WERI-Rb-1 (cell line): ENCODE measurements around the gene WNK1.

Experiments used
- DNase-seq: peaks from one replicate; pipeline ENCODE4 v3.0.0-alpha.2; 2020
- H3K27ac ChIP-seq: fragments of 250-450 bp; sonication (Bioruptor Pico); 2 replicates; pipeline ENCODE4 v1.5.1; 2020; ENCODE audit warnings: mild to moderate bottlenecking, moderate library complexity
- H3K27me3 ChIP-seq: fragments of 250-450 bp; sonication (Bioruptor Pico); 2 replicates; pipeline ENCODE4 v1.5.1; 2021; ENCODE audit warnings: mild to moderate bottlenecking, low read depth, moderate library complexity; ENCODE audit not compliant: insufficient read depth, severe bottlenecking
- H3K36me3 ChIP-seq: fragments of 250-450 bp; sonication (Bioruptor Pico); 2 replicates; pipeline ENCODE4 v1.5.1; 2020; ENCODE audit warnings: mild to moderate bottlenecking, moderate library complexity
- H3K4me3 ChIP-seq: 2 replicates; pipeline ENCODE4 v1.5.1; 2011; ENCODE audit warnings: low read depth, mild to moderate bottlenecking, control low read depth, low read length
- H3K9me3 ChIP-seq: fragments of 250-450 bp; sonication (Bioruptor Pico); 2 replicates; pipeline ENCODE4 v1.5.1; 2021; ENCODE audit warnings: mild to moderate bottlenecking, moderate library complexity; ENCODE audit not compliant: severe bottlenecking
- TF ChIP-seq, protein P1 (sequence below): IDR thresholded peaks from 2 replicates; pipeline ENCODE4 v1.5.1; 2011; ENCODE audit warnings: low read depth, mild to moderate bottlenecking, control low read depth, inconsistent platforms, low read length

Gene WNK1

DNA sequence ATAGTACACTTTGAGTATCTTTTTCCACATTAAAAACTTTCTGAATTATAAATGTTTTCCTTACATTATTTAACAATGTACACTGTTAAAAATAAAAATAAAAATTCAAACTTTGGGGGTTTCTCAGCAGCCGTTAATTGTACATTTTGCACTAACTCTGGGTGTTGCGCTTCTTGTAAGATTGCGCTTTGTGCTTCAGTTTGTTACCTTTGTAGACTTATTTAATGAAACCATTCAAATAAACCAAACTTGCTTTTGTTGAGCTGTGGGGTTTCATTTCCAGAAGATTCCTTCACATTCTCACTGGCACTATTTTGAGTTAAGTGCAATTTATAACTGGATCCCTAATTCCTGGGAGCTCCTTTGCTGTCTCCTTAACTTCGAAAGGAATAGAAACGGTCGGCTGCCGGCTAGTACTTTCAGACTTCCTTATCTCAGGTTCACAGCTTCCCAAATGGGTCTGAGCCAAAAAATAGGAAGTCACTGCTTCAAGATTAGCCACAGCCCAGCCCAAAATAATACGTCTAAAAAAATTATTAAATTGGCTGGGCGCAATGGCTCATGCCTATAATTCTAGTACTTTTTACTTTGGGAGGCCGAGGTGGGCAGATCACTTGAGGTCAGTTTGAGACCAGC lies 158.9 kb downstream of the WNK1 start:
- Histone ChIP-seq H3K27me3 (no peaks in the 10 kb centered on the region), H3K9me3 (no peaks in the 10 kb centered on the region), H3K27ac (no peak overlapping the region), H3K36me3 (peaks cover 81% of the 10 kb centered on the region), H3K4me3 (no peak overlapping the region)
- TF ChIP-seq, protein P1, sequence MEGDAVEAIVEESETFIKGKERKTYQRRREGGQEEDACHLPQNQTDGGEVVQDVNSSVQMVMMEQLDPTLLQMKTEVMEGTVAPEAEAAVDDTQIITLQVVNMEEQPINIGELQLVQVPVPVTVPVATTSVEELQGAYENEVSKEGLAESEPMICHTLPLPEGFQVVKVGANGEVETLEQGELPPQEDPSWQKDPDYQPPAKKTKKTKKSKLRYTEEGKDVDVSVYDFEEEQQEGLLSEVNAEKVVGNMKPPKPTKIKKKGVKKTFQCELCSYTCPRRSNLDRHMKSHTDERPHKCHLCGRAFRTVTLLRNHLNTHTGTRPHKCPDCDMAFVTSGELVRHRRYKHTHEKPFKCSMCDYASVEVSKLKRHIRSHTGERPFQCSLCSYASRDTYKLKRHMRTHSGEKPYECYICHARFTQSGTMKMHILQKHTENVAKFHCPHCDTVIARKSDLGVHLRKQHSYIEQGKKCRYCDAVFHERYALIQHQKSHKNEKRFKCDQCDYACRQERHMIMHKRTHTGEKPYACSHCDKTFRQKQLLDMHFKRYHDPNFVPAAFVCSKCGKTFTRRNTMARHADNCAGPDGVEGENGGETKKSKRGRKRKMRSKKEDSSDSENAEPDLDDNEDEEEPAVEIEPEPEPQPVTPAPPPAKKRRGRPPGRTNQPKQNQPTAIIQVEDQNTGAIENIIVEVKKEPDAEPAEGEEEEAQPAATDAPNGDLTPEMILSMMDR, result no peak
- DNase-seq, result no peak

DNA sequence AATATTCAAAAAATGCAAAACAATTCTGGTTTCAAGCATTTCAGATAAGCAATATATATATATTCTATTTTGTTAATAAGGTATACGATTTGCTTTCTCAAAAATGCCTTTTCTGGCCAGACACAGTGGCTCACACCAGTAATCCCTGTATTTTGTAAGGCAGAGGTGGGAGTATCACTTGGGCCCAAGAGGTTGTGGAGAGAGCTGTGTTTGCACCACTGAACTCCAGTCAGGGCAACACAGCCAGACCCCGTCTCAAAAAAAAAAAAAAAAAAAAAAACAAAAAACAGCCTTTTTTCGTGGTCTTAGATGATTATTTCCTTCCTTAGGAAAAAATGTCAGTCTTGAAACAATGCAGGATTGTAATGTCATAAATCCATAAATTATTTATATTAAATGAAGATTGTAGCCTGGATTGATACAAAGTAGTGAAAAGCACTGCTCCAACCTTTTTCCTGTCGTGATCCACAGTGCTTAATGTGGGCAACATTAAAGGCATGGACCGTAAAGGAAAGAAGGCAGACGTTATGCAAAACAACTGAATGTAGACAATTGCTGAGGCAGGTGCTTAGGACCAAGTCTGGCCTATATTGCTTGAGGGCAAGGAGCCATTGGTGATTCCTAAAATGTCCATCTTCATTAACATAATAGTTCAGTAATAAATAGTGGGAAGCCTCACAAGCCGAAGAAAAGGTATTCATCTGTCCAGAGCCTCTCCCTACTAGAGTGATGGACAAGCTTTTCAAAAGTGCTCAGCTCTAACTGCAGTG lies 160.3 kb downstream of the WNK1 start:
- TF ChIP-seq, protein P1, result no peak
- Histone ChIP-seq H3K27ac (no peak overlapping the region), H3K9me3 (no peaks in the 10 kb centered on the region), H3K27me3 (no peaks in the 10 kb centered on the region), H3K4me3 (no peak overlapping the region), H3K36me3 (peaks cover 84% of the 10 kb centered on the region)
- no peak for DNase-seq

DNA sequence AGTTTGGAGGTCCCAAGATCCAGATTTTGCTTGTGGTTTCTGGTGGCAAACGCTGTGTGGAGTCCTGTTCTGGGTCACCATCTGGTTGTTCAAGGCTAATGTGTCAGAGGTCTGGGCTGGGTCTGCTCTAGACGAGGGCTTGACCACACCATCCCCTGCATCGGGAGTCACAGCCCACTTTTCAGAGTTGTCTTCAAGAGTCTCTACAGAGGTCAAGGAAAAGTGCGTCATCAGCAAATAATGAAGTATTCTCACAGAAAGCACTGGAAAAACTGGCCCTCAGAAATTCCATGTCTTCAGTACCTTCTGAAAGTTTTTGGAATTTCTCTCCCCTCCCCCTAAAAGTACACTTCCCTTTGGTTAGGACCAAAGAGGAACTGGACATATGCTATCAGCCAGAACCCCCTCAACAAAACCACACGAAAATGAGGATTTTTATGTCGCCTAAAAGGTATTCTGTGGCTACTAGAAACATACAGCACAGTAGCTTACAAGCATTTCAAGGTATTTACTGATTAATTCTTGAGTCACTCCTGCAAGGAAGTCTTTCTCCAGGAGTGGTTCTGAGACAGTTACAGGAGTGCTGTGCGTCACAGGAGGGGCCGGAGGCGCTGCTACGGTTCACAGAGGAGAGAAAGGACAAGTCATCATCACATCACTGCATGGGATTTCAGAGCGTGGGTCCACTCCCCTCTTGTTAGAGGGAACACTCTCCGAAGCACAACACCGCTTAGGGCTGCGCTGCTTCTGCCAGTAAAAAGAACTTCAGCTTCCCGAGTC lies 161.7 kb downstream of the WNK1 start:
- Histone ChIP-seq H3K9me3 (no peaks in the 10 kb centered on the region), H3K4me3 (no peak overlapping the region), H3K27me3 (no peaks in the 10 kb centered on the region), H3K27ac (no peak overlapping the region), H3K36me3 (peaks cover 83% of the 10 kb centered on the region)
- TF ChIP-seq, protein P1, result no peak
- DNase-seq, result no peak

DNA sequence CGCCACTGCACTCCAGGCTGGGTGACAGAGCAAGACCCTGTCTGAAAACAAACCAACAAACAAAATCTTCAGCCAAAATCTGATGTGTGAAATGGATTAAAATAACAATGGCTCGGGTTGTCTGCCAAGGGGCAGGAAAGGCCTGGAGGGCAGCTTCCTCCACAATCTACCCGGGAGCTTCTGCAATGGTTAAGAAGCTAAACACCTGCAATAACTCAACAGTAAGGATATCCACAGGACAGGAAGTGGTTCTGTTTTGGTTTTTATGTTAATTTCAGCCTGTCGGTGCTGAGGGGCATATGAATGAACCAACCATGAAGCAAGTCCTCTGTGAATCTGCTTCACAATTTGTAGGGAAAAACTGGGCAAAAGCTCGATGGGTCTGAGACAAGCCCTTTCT lies 162.7 kb downstream of the WNK1 start:
- peaks cover 79% of the 10 kb centered on the region for H3K36me3 ChIP-seq
- H3K27ac ChIP-seq, result no peak overlapping the region
- DNase-seq, result no peak
- TF ChIP-seq, protein P1, result no peak
- no peaks in the 10 kb centered on the region for H3K27me3 ChIP-seq
- no peaks in the 10 kb centered on the region for H3K9me3 ChIP-seq
- H3K4me3 ChIP-seq, result no peak overlapping the region

DNA sequence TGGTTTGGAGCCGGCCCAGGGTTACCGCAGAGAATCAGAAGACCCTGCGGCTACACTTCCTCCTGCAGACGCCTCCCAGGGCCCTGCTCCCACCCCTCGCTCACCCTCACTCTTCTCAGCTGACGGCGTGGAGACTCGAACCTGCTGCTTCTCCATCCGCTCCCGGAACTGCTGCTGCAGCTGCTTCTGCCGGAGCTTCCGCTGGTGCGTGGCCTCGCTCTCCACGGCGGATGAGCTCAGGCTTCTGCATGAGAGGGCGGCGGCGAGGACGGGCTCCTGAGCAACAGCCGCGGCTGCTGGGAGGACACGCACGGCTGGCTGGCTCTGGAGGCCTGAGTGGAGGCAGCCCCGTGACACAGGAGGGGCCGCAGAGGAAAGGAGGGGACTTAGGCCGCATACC lies 163.9 kb downstream of the WNK1 start:
- TF ChIP-seq, protein P1, result no peak
- Histone ChIP-seq H3K27ac (no peak overlapping the region), H3K4me3 (no peak overlapping the region), H3K9me3 (no peaks in the 10 kb centered on the region), H3K36me3 (peaks cover 75% of the 10 kb centered on the region), H3K27me3 (no peaks in the 10 kb centered on the region)
- DNase-seq, result no peak
